ENCODE results near the gene RAP1A.
"Not testable (repeated sequence)": the region's sequence is repeated elsewhere in the genome, so short reads cannot be mapped to it uniquely, and the experiment has no call there.

RAP1A gene

DNA sequence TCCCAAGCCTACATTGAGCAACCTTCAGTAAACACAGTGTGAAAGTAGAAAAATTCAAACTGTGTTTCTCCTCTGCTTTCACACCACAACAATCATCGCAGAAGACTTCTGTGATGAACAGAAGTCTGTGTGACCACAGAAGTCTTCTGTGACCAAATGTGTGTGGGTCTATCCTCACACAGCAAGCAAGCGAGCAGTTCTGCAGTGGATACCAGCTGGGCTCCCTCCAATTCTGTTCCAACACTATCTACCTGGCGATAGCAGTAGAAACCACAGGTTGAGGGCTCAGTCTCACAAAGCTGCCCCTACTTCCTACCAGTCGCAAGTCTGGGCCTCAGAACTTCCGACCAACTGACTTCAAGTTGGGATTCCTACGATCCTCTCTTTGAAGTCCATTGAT, 21.0 kb upstream of the RAP1A start:
- Histone ChIP-seq H3K9ac (ENCODE audit: low read depth, low read length) (no peak overlapping the region), H3K9me3 (ENCODE audit: insufficient read depth, low read depth, low read length) (no peaks in the 10 kb centered on the region), H3K4me1 (ENCODE audit: insufficient read depth, low read length) (0 out of 2 replicates have a peak, but pooled peaks cover 2% of the 10 kb centered on the region), H3K4me3 (ENCODE audit: low read length) (no peak overlapping the region), H3K36me3 (ENCODE audit: insufficient read depth, low read length) (no peaks in the 10 kb centered on the region), H3K27me3 (ENCODE audit: insufficient read depth, low read length) (no peaks in the 10 kb centered on the region; the same call in 1 of the 2 replicates), H3K27ac (ENCODE audit: low read depth, low read length) (no peak overlapping the region)
- 94% methylated on average over 6 of the region's 6 CpGs for WGBS

DNA sequence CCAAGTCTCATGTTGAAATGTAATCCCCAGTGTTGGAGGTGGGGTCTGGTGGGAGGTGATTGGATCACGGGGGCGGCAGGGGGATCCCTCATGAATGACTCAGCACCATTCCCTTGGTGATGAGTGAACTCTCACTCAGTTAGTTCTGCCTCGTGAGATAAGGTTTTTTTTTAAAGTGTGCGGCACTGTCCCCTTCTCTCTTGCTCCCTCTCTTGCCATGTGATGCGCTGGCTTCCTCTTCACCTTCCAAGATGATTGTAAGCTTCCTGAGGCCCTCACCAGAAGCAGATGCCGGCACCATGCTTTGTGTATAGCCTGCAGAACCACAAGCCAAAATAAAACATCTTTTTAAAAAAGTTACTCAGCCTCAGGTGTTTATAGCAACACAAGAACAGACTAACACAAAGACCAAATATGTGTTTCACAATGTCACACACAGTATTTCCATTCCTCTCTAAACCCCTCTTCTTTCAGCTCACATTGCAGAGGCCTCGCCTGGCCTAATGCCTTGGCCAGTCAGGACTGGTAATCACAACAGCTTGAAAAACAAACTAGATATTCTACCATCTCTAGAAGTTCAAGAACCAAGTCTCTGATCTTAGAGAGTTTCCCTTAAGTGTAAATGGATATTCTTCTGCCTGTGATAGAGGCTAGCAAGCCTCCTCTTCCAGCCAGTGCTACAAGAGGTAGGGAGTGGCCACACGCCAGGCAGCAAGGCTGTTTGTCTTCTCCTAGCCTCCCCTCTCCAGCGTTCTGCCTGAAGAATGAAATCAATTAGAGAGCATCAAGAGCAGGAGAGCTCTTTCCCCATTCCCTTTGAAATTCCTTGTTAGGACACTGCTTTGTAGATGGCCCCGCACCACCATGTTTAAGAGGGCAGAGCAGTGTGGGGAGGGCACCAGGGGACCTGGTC, 19.6 kb upstream of the RAP1A start:
- no peaks in the 10 kb centered on the region for H3K36me3 ChIP-seq (ENCODE audit: insufficient read depth, low read length)
- H3K9ac ChIP-seq (ENCODE audit: low read depth, low read length): no peak overlapping the region
- no peaks in the 10 kb centered on the region for H3K4me1 ChIP-seq (ENCODE audit: insufficient read depth, low read length)
- H3K27me3 ChIP-seq (ENCODE audit: insufficient read depth, low read length): no peaks in the 10 kb centered on the region; the same call in 1 of the 2 replicates
- WGBS: 88% methylated on average over 10 of the region's 10 CpGs
- H3K4me3 ChIP-seq (ENCODE audit: low read length): no peak overlapping the region
- no peak overlapping the region for H3K27ac ChIP-seq (ENCODE audit: low read depth, low read length)
- no peaks in the 10 kb centered on the region for H3K9me3 ChIP-seq (ENCODE audit: insufficient read depth, low read depth, low read length)

DNA sequence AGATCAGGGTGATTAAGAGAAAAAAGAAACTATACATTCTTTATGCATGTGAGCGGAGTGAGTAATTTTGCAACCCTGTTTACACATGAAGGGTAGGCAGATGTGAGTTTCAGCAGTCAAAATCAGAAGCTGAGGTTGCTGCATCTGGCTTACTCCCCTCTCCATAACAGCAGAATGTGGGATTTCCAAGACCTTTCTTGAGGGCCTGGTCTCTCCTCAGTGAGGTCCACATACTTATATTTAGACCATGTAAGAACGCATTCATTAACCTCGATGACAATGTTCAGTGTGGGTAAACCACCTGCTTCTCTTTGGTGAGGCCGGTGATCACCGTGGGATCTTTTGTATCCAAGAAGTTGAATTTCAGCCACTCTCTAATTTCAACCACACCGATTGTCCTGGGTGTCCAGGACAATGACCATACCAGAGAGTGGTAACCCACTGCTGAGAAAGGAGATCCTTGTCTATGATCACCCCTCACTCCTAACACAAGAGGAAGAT, 18.7 kb upstream of the RAP1A start:
- Histone ChIP-seq H3K27ac (ENCODE audit: low read depth, low read length) (no peak overlapping the region), H3K27me3 (ENCODE audit: insufficient read depth, low read length) (no peaks in the 10 kb centered on the region; the same call in 1 of the 2 replicates), H3K4me1 (ENCODE audit: insufficient read depth, low read length) (no peaks in the 10 kb centered on the region), H3K36me3 (ENCODE audit: insufficient read depth, low read length) (no peaks in the 10 kb centered on the region), H3K9ac (ENCODE audit: low read depth, low read length) (no peak overlapping the region), H3K9me3 (ENCODE audit: insufficient read depth, low read depth, low read length) (no peaks in the 10 kb centered on the region), H3K4me3 (ENCODE audit: low read length) (no peak overlapping the region)
- WGBS: 93% methylated on average over 6 of the region's 6 CpGs

GRCh38 chr1:111602302-111602701, 17.3 kb upstream of the RAP1A start:
- no peak overlapping the region for H3K4me3 ChIP-seq (ENCODE audit: low read length)
- H3K4me1 ChIP-seq (ENCODE audit: insufficient read depth, low read length): no peaks in the 10 kb centered on the region
- H3K9ac ChIP-seq (ENCODE audit: low read depth, low read length): no peak overlapping the region
- no peaks in the 10 kb centered on the region for H3K9me3 ChIP-seq (ENCODE audit: insufficient read depth, low read depth, low read length)
- no peak overlapping the region for H3K27ac ChIP-seq (ENCODE audit: low read depth, low read length)
- no peaks in the 10 kb centered on the region; the same call in 1 of the 2 replicates for H3K27me3 ChIP-seq (ENCODE audit: insufficient read depth, low read length)
- H3K36me3 ChIP-seq (ENCODE audit: insufficient read depth, low read length): no peaks in the 10 kb centered on the region

GRCh38 chr1:111602974-111603373, 16.6 kb upstream of the RAP1A start:
- no peak overlapping the region for H3K9ac ChIP-seq (ENCODE audit: low read depth, low read length)
- no peak overlapping the region for H3K27ac ChIP-seq (ENCODE audit: low read depth, low read length)
- no peaks in the 10 kb centered on the region for H3K36me3 ChIP-seq (ENCODE audit: insufficient read depth, low read length)
- no peaks in the 10 kb centered on the region for H3K4me1 ChIP-seq (ENCODE audit: insufficient read depth, low read length)
- H3K4me3 ChIP-seq (ENCODE audit: low read length): no peak overlapping the region
- no peaks in the 10 kb centered on the region for H3K9me3 ChIP-seq (ENCODE audit: insufficient read depth, low read depth, low read length)
- 93% methylated on average over 4 of the region's 4 CpGs for WGBS
- no peaks in the 10 kb centered on the region; the same call in 1 of the 2 replicates for H3K27me3 ChIP-seq (ENCODE audit: insufficient read depth, low read length)

DNA sequence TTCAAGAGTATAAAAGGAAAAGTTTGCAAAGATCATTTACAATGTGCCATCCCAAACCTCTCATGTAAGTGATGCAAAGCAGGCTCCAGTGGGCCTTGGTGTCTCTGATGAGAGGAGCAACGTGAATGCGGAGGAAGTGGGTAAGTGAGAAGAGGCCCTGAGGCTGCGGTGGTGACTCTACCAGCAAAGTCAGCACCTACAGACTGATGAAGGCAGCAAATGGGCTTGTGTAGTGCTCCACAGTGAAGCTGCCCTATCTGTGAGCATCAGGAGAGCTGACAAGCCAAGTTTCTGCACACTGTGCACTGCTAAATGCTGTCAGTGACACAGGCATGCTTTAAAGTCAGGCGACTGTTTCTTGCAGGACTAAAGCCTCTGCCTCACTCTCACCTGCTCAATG, 15.6 kb upstream of the RAP1A start:
- Histone ChIP-seq H3K27ac (ENCODE audit: low read depth, low read length) (no peak overlapping the region), H3K4me1 (ENCODE audit: insufficient read depth, low read length) (no peaks in the 10 kb centered on the region), H3K4me3 (ENCODE audit: low read length) (no peak overlapping the region), H3K9me3 (ENCODE audit: insufficient read depth, low read depth, low read length) (peaks cover 4% of the 10 kb centered on the region), H3K36me3 (ENCODE audit: insufficient read depth, low read length) (no peaks in the 10 kb centered on the region), H3K27me3 (ENCODE audit: insufficient read depth, low read length) (no peaks in the 10 kb centered on the region; the same call in 1 of the 2 replicates), H3K9ac (ENCODE audit: low read depth, low read length) (no peak overlapping the region)
- 86% methylated on average over 4 of the region's 4 CpGs for WGBS

DNA sequence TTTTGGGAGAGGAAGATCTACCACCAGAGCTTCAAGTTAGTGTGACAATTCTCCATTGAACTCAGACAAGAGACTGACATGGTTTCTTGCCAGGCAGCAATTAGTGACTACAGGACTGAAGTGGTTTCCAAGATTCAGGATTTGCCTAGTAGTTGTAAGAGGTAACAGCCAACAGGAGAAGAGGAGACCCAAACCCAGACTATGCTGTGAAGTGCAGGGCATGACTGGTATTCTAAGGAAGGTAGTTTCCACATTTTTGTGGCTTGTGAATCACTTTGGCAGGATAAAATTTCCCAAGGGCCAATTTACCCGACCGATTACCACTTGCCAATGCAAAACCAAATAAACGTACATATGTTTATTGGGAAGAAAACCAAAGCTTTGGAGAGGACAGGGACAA, 14.7 kb upstream of the RAP1A start:
- H3K9me3 ChIP-seq (ENCODE audit: insufficient read depth, low read depth, low read length): peaks cover 8% of the 10 kb centered on the region
- no peaks in the 10 kb centered on the region for H3K4me1 ChIP-seq (ENCODE audit: insufficient read depth, low read length)
- H3K27ac ChIP-seq (ENCODE audit: low read depth, low read length): no peak overlapping the region
- no peaks in the 10 kb centered on the region for H3K36me3 ChIP-seq (ENCODE audit: insufficient read depth, low read length)
- no peaks in the 10 kb centered on the region; the same call in 1 of the 2 replicates for H3K27me3 ChIP-seq (ENCODE audit: insufficient read depth, low read length)
- H3K4me3 ChIP-seq (ENCODE audit: low read length): no peak overlapping the region
- 95% methylated on average over 3 of the region's 3 CpGs for WGBS
- no peak overlapping the region for H3K9ac ChIP-seq (ENCODE audit: low read depth, low read length)

DNA sequence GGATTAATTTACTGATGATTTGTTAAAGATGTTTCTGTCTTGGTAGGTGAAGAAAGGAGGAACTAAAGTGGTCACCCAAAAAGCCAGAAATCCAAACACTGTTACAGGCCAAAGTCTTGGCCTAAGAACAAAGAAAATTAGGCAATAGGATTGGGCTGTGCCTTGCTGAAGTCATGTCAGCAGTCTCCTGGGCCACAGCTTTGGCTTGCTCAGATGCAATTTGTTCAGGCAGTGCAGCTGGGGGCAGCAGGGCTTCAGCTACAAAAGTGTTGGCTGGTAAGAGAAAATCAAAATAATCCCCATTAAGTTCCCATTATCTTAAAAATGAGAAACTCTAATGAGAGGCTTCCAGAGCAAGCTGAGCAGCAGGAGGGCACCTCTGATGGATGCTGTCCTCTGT, 14.0 kb upstream of the RAP1A start:
- Histone ChIP-seq H3K27ac (ENCODE audit: low read depth, low read length) (no peak overlapping the region), H3K9me3 (ENCODE audit: insufficient read depth, low read depth, low read length) (peaks cover 8% of the 10 kb centered on the region), H3K36me3 (ENCODE audit: insufficient read depth, low read length) (no peaks in the 10 kb centered on the region), H3K27me3 (ENCODE audit: insufficient read depth, low read length) (no peaks in the 10 kb centered on the region; the same call in 1 of the 2 replicates), H3K4me3 (ENCODE audit: low read length) (no peak overlapping the region), H3K4me1 (ENCODE audit: insufficient read depth, low read length) (no peaks in the 10 kb centered on the region), H3K9ac (ENCODE audit: low read depth, low read length) (no peak overlapping the region)

GRCh38 chr1:111606457-111607215, 13.0 kb upstream of the RAP1A start:
- WGBS: 91% methylated on average over 5 of the region's 8 CpGs
- H3K4me3 ChIP-seq (ENCODE audit: low read length); H3K9me3 ChIP-seq (ENCODE audit: insufficient read depth, low read depth, low read length); H3K36me3 ChIP-seq (ENCODE audit: insufficient read depth, low read length); H3K9ac ChIP-seq (ENCODE audit: low read depth, low read length); H3K27me3 ChIP-seq (ENCODE audit: insufficient read depth, low read length); H3K4me1 ChIP-seq (ENCODE audit: insufficient read depth, low read length); H3K27ac ChIP-seq (ENCODE audit: low read depth, low read length): not testable (repeated sequence)

- not testable (repeated sequence) for H3K4me3 ChIP-seq (ENCODE audit: low read length); H3K36me3 ChIP-seq (ENCODE audit: insufficient read depth, low read length); H3K4me1 ChIP-seq (ENCODE audit: insufficient read depth, low read length); H3K27ac ChIP-seq (ENCODE audit: low read depth, low read length); H3K27me3 ChIP-seq (ENCODE audit: insufficient read depth, low read length); H3K9me3 ChIP-seq (ENCODE audit: insufficient read depth, low read depth, low read length); H3K9ac ChIP-seq (ENCODE audit: low read depth, low read length)
- 96% methylated on average over 23 of the region's 24 CpGs for WGBS
Observed at GRCh38 chr1:111608528-111608927, 11.1 kb upstream of the RAP1A start.

GRCh38 chr1:111611986-111612385, 7.6 kb upstream of the RAP1A start:
- Histone ChIP-seq H3K9me3 (ENCODE audit: insufficient read depth, low read depth, low read length) (peaks cover 8% of the 10 kb centered on the region), H3K36me3 (ENCODE audit: insufficient read depth, low read length) (no peaks in the 10 kb centered on the region), H3K27ac (ENCODE audit: low read depth, low read length) (no peak overlapping the region), H3K4me3 (ENCODE audit: low read length) (no peak overlapping the region), H3K9ac (ENCODE audit: low read depth, low read length) (no peak overlapping the region), H3K4me1 (ENCODE audit: insufficient read depth, low read length) (no peaks in the 10 kb centered on the region), H3K27me3 (ENCODE audit: insufficient read depth, low read length) (no peaks in the 10 kb centered on the region)
- 94% methylated on average over 1 of the region's 2 CpGs for WGBS
